Hypothalamus (tissue), 51 donors: ENCODE data around the gene TARP.
"Not testable (repeated sequence)": the region's sequence is repeated elsewhere in the genome, so short reads cannot be mapped to it uniquely, and the experiment has no call there.

Experiments used
- DNase-seq, 51 donors: peaks; one replicate each; lab custom pipeline; 2025; lab: John Stamatoyannopoulos, UW

Gene TARP

GRCh38 chr7:38263274-38263673, 10.2 kb downstream of the TARP start:
- DNase-seq = not testable (repeated sequence)

- DNase-seq = peak in 2 of 51 donors; percentile 8 to 15
Observed at GRCh38 chr7:38262545-38262944, 10.9 kb downstream of the TARP start.

- DNase-seq = peak in 1 of 51 donors; percentile 52
Observed at GRCh38 chr7:38262026-38262425, 11.4 kb downstream of the TARP start.

- not testable (repeated sequence) for DNase-seq
Observed at GRCh38 chr7:38261601-38262000, 11.8 kb downstream of the TARP start.

DNA sequence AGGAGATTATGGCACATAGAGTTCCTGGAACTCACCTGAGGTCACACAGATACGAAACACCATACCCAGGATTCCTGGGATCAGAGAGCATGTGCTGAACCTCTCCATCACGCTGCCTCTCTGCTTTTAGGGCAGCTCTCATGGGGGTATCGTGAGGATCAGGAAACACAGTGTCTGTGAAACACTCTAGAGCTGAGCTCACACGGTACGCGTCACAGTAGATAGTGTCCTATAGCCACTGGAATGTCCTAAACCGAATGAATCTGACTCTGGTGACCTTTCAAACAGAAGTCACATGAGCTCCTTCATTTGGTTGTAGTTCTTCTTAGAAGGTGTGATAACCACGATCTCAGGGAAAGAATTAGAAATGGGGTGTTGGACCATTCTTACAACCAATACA, 14.3 kb downstream of the TARP start:
- not testable (repeated sequence) for DNase-seq

GRCh38 chr7:38257350-38257677, 16.1 kb downstream of the TARP start:
- no peak for DNase-seq

GRCh38 chr7:38249849-38250248, 23.6 kb downstream of the TARP start:
- not testable (repeated sequence) for DNase-seq

DNA sequence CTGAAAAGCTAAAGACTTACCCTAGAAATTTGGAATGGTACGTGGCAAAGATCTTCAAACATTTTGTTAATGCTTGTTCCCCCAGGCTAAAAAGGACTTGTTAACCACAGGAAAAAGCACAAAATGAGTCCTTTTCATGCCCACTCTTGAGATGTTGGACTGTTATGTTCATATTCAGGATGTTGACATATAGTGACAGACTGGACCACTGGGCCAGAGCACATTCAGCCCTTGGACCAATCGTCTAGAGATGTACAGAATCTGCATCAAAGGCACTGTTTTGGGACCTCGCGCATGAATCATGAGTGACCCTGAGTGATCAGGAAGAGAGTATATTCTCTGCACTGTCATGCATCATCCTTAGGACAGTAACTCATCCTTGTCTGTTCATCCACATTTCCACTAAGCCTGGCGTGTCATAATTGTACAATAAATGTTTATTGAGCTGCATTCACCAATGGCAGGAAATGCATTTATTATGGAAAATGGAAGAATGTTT, 25.3 kb downstream of the TARP start:
- no peak for DNase-seq

GRCh38 chr7:38245409-38245977, 27.9 kb downstream of the TARP start:
- DNase-seq = no peak

GRCh38 chr7:38244516-38244915, 28.9 kb downstream of the TARP start:
- no peak for DNase-seq

GRCh38 chr7:38243345-38243744, 30.1 kb downstream of the TARP start:
- not testable (repeated sequence) for DNase-seq

DNA sequence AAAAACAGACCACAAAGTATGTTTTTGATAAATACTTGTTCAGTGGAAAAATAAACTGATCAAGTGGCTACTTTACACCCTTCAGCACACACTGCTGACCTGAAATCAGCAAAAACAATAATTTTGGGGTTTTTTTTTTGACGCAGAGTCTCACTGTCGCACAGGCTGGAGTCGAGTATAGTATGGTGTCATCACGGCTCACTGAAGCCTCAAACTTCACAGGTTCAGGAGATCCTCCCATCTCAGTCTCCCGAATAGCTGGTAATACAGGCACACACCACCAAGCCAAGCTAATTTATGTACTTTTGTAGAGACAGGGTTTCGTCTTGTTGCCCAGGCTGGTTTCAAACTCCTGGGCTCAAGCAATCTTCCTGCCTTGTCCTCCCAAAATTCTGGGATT, 30.6 kb downstream of the TARP start:
- no peak for DNase-seq

- DNase-seq = no peak
Observed at GRCh38 chr7:38241071-38241470, 32.4 kb downstream of the TARP start.

- DNase-seq = not testable (repeated sequence)
Observed at GRCh38 chr7:38239129-38239528, 34.3 kb downstream of the TARP start.

- DNase-seq = no peak
Observed at GRCh38 chr7:38235606-38236005, 37.8 kb downstream of the TARP start.

DNA sequence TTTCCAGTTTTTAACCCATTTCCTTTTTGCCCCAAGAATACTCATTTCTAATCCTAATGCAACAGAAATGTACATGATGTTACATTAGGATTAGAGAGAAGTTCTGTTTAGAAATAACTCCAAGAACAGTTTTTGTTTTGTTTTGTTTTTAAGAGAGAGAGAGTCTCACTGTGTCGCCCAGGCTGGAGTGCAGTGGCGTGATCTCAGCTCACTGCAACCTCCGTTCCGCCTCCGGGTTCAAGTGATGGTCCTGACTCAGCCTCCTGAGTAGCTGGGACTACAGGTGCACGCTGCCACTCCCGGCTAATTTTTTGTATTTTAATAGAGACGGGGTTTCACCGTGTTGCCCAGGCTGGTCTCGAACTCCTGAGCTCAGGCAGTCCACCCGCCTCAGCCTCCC, 38.7 kb downstream of the TARP start:
- not testable (repeated sequence) for DNase-seq

- no peak for DNase-seq
Observed at GRCh38 chr7:38232502-38233366, 40.7 kb downstream of the TARP start.

GRCh38 chr7:38229884-38230642, 43.4 kb downstream of the TARP start:
- no peak for DNase-seq

GRCh38 chr7:38229386-38229785, 44.0 kb downstream of the TARP start:
- no peak for DNase-seq

DNA sequence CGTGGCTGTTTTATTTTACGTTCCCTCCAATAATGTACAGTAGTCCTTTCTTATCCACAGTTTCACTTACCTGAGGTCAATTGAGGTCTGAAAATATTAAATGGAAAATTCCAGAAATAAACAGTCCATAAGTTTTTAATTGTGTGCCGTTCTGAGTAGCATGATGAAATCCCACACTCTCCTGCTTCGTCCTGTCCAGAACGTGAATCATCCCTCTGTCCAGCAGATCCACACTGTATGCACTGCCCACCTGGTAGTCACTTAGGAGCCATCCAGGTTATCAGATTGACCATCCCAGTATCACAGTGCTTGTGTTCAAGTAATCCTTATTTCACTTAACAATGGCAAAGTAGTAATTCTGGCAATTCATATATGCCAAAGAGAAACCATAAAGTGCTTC, 49.0 kb downstream of the TARP start:
- DNase-seq = no peak

DNA sequence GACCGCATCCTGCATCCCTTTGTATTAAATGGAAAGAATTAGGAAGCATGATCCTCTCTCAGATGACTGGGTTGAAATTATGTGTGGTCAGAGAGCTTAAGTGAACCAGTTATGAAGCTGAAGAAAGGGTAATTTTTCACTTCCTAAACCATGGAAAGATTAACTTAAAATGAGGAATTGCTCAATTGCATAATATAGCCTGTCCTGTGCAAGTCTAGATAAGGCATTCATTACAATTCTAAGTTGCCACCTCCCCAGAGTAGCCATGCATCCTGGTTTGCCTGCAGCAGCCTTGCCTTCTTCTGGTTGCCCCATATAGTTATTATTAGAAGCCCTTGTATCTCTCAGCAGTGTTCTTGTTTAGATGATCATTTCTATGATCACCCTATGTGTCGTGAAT, 50.1 kb downstream of the TARP start:
- no peak for DNase-seq
